SK-N-SH treated with all-trans-retinoic acid at 6 μM for 48 hours (cell line): ENCODE results near the gene SP7.

Experiments used
- ATAC-seq: fragments of 200-7000 bp; cut with Tn5 transposase; 3 replicates; pipeline ENCODE4 v1.9.1; 2020; ENCODE audit warnings: mild to moderate bottlenecking, moderate library complexity
- ARNTL ChIP-seq: fragments of 450-650 bp; formaldehyde crosslinking; IDR thresholded peaks from 2 replicates; pipeline ENCODE4 v1.5.0; 2020; ENCODE audit warnings: low read depth, mild to moderate bottlenecking, moderate library complexity, borderline replicate concordance
- BACH2 ChIP-seq: fragments of 250-450 bp; sonication (Bioruptor Pico); IDR thresholded peaks from 2 replicates; pipeline ENCODE4 v1.9.0; 2021; ENCODE audit warnings: mild to moderate bottlenecking, borderline replicate concordance
- CREB5 ChIP-seq: fragments of 250-450 bp; sonication (Bioruptor Pico); IDR thresholded peaks from 2 replicates; pipeline ENCODE4 v1.5.1; 2020; ENCODE audit warnings: low read depth, mild to moderate bottlenecking, moderate library complexity
- CSDC2 ChIP-seq: fragments of 250-450 bp; sonication (Bioruptor Pico); IDR thresholded peaks from 2 replicates; pipeline ENCODE4 v1.5.0; 2020; ENCODE audit warnings: mild to moderate bottlenecking, moderate library complexity
- CSRNP3 ChIP-seq: fragments of 250-450 bp; sonication (Bioruptor Pico); IDR thresholded peaks from 2 replicates; pipeline ENCODE4 v1.5.1; 2021; ENCODE audit warnings: mild to moderate bottlenecking, moderate library complexity
- ESRRG ChIP-seq: fragments of 250-450 bp; sonication (Bioruptor Pico); IDR thresholded peaks from 2 replicates; pipeline ENCODE4 v1.6.1; 2021; ENCODE audit warnings: mild to moderate bottlenecking
- GLIS3 ChIP-seq: fragments of 250-450 bp; sonication (Bioruptor Pico); IDR thresholded peaks from 2 replicates; pipeline ENCODE4 v1.5.0; 2020; ENCODE audit warnings: mild to moderate bottlenecking, moderate library complexity
- ISL1 ChIP-seq: fragments of 250-450 bp; sonication (Bioruptor Pico); IDR thresholded peaks from 2 replicates; pipeline ENCODE4 v2.1.2; 2022; ENCODE audit warnings: mild to moderate bottlenecking, moderate library complexity
- OSR1 ChIP-seq: fragments of 250-450 bp; sonication (Bioruptor Pico); IDR thresholded peaks from 2 replicates; pipeline ENCODE4 v1.8.0; 2022; ENCODE audit warnings: moderate library complexity, mild to moderate bottlenecking, inconsistent platforms
- PATZ1 ChIP-seq: fragments of 250-450 bp; sonication (Bioruptor Pico); IDR thresholded peaks from 2 replicates; pipeline ENCODE4 v1.8.0; 2020; ENCODE audit warnings: mild to moderate bottlenecking, moderate library complexity, borderline replicate concordance
- PPARA ChIP-seq: fragments of 250-450 bp; sonication (Bioruptor Pico); IDR thresholded peaks from 2 replicates; pipeline ENCODE4 v1.5.0; 2020; ENCODE audit warnings: mild to moderate bottlenecking, borderline replicate concordance
- RARB ChIP-seq: fragments of 250-450 bp; sonication (Bioruptor Pico); IDR thresholded peaks from 2 replicates; pipeline ENCODE4 v1.8.0; 2021; ENCODE audit warnings: mild to moderate bottlenecking, moderate library complexity
- SNAI2 ChIP-seq: fragments of 250-450 bp; sonication (Bioruptor Pico); IDR thresholded peaks from 2 replicates; pipeline ENCODE4 v1.5.0; 2020; ENCODE audit warnings: mild to moderate bottlenecking, moderate library complexity
- TCF4 ChIP-seq: fragments of 250-450 bp; sonication (Bioruptor Pico); IDR thresholded peaks from 2 replicates; pipeline ENCODE4 v1.8.0; 2021; ENCODE audit warnings: mild to moderate bottlenecking, moderate library complexity, borderline replicate concordance
- TOX ChIP-seq: fragments of 250-450 bp; sonication (Bioruptor Pico); IDR thresholded peaks from 2 replicates; pipeline ENCODE4 v1.8.0; 2021; ENCODE audit warnings: mild to moderate bottlenecking, moderate library complexity, borderline replicate concordance
- TSHZ2 ChIP-seq: fragments of 250-450 bp; sonication (Bioruptor Pico); IDR thresholded peaks from 2 replicates; pipeline ENCODE4 v1.5.0; 2020; ENCODE audit warnings: mild to moderate bottlenecking, moderate library complexity
- ZC3H10 ChIP-seq: fragments of 250-450 bp; sonication (Bioruptor Pico); IDR thresholded peaks from 2 replicates; pipeline ENCODE4 v1.5.1; 2021; ENCODE audit warnings: mild to moderate bottlenecking, moderate library complexity
- ZFP3 ChIP-seq: fragments of 250-450 bp; sonication (Bioruptor Pico); IDR thresholded peaks from 2 replicates; pipeline ENCODE4 v1.5.0; 2020; ENCODE audit warnings: mild to moderate bottlenecking, moderate library complexity
- ZNF565 ChIP-seq: fragments of 450-650 bp; formaldehyde crosslinking; conservative IDR thresholded peaks from 2 replicates; pipeline ENCODE4 v1.5.0; 2020; ENCODE audit warnings: low read depth, mild to moderate bottlenecking, moderate library complexity
- ZNF8 ChIP-seq: fragments of 450-650 bp; formaldehyde crosslinking; IDR thresholded peaks from 2 replicates; pipeline ENCODE4 v1.5.0; 2020; ENCODE audit warnings: mild to moderate bottlenecking, moderate library complexity

The SP7 gene

GRCh38 chr12:53343969-53344368 is 7.8 kb upstream of the SP7 start:
- TF ChIP-seq GLIS3 = no peak
- no peak for TF ChIP-seq ZFP3 (CRISPR knock-in tag)
- TF ChIP-seq TCF4 (CRISPR knock-in tag) = no peak
- no peak for TF ChIP-seq SNAI2 (CRISPR knock-in tag)
- TF ChIP-seq PATZ1 (CRISPR knock-in tag) = no peak
- TF ChIP-seq ZNF565 (CRISPR knock-in tag) = no peak
- ATAC-seq = no peak

GRCh38 chr12:53343449-53343848 is 7.3 kb upstream of the SP7 start:
- no peak for TF ChIP-seq RARB
- TF ChIP-seq ZC3H10 (CRISPR knock-in tag) = no peak
- no peak for TF ChIP-seq ISL1 (CRISPR knock-in tag)
- TF ChIP-seq PPARA (CRISPR knock-in tag) = no peak
- no peak for TF ChIP-seq OSR1
- no peak for TF ChIP-seq ESRRG (CRISPR knock-in tag)
- TF ChIP-seq CREB5 = no peak
- TF ChIP-seq PATZ1 (CRISPR knock-in tag) = no peak
- TF ChIP-seq TOX (CRISPR knock-in tag) = no peak
- TF ChIP-seq ZNF565 (CRISPR knock-in tag) = no peak
- no peak for TF ChIP-seq ZNF8 (CRISPR knock-in tag)
- ATAC-seq = no peak

GRCh38 chr12:53340398-53340797 is 4.2 kb upstream of the SP7 start:
- TF ChIP-seq ARNTL = no peak
- TF ChIP-seq RARB = no peak
- no peak for TF ChIP-seq ESRRG (CRISPR knock-in tag)
- no peak for TF ChIP-seq TSHZ2
- no peak for TF ChIP-seq CSRNP3
- no peak for TF ChIP-seq ZNF565 (CRISPR knock-in tag)
- no peak for TF ChIP-seq CREB5
- TF ChIP-seq ZNF8 (CRISPR knock-in tag) = no peak
- no peak for TF ChIP-seq BACH2
- TF ChIP-seq CSDC2 (CRISPR knock-in tag) = no peak

More at GRCh38 chr12:53340398-53340797, 4.2 kb upstream of the SP7 start:
- no peak for ATAC-seq
